GM23338 (cell line): ENCODE data around the gene UGT1A4. TPM values are rescaled to one million over a fixed set of nuclear protein-coding genes. Genes with fewer than 3 reads are reported as not detected.

Experiments used
- ATAC-seq: fragments of 200-7000 bp; cut with Tn5 transposase; 3 replicates; pipeline ENCODE4 v1.9.1; 2020
- DNase-seq: peaks from one replicate; pipeline ENCODE4 v3.0.0-alpha.2; 2015; ENCODE audit warnings: low spot score
- H2AFZ ChIP-seq: fragments of 200-600 bp; sonication (generic); 2 replicates; pipeline ENCODE4 v1.8.0; 2016; ENCODE audit warnings: antibody characterized with exemption, mild to moderate bottlenecking, moderate library complexity
- H3F3A ChIP-seq: fragments of 200-600 bp; sonication (generic); replicated peaks from 2 replicates; pipeline ENCODE4 v1.8.0; 2017; ENCODE audit warnings: antibody characterized with exemption, mixed run types, low read depth
- H3K27ac ChIP-seq: fragments of 200-600 bp; sonication (generic); 2 replicates; pipeline ENCODE4 v1.6.1; 2016; ENCODE audit warnings: low read depth
- H3K27me3 ChIP-seq: fragments of 200-600 bp; sonication (generic); 2 replicates; pipeline ENCODE4 v1.8.0; 2016; ENCODE audit warnings: mild to moderate bottlenecking, mixed run types, moderate library complexity; ENCODE audit not compliant: insufficient read depth
- H3K36me3 ChIP-seq: fragments of 200-600 bp; sonication (generic); 2 replicates; pipeline ENCODE4 v1.8.0; 2016; ENCODE audit warnings: mild to moderate bottlenecking; ENCODE audit not compliant: insufficient read depth
- H3K4me1 ChIP-seq: fragments of 200-600 bp; sonication (generic); 2 replicates; pipeline ENCODE4 v1.8.0; 2016; ENCODE audit warnings: mild to moderate bottlenecking, moderate library complexity; ENCODE audit not compliant: insufficient read depth
- H3K4me2 ChIP-seq: fragments of 200-600 bp; sonication (generic); 2 replicates; pipeline ENCODE4 v1.7.1; 2017; ENCODE audit warnings: mixed run types
- H3K4me3 ChIP-seq: fragments of 200-600 bp; sonication (generic); 2 replicates; pipeline ENCODE4 v1.6.1; 2016; ENCODE audit warnings: mixed run types
- H3K79me2 ChIP-seq: fragments of 200-600 bp; sonication (generic); replicated peaks from 2 replicates; pipeline ENCODE4 v1.8.0; 2017; ENCODE audit warnings: mild to moderate bottlenecking; ENCODE audit not compliant: insufficient read depth
- H3K9me2 ChIP-seq: fragments of 200-600 bp; sonication (generic); 2 replicates; pipeline ENCODE4 v1.8.0; 2017; ENCODE audit not compliant: insufficient read depth
- H4K20me1 ChIP-seq: fragments of 200-600 bp; sonication (generic); replicated peaks from 2 replicates; pipeline ENCODE4 v1.8.0; 2017; ENCODE audit warnings: mild to moderate bottlenecking; ENCODE audit not compliant: insufficient read depth
- H3K27ac Mint-ChIP-seq: 2 replicates; pipeline ENCODE4 v1.8.0; 2020; ENCODE audit warnings: inconsistent platforms, mild to moderate bottlenecking, moderate library complexity, mixed read lengths
- H3K27me3 Mint-ChIP-seq: 3 replicates; pipeline ENCODE4 v1.8.0; 2022; ENCODE audit warnings: low read depth, mild to moderate bottlenecking, moderate library complexity, mixed read lengths, inconsistent platforms; ENCODE audit not compliant: insufficient read depth, poor library complexity
- H3K36me3 Mint-ChIP-seq: 3 replicates; pipeline ENCODE4 v1.8.0; 2021; ENCODE audit warnings: low read depth, mild to moderate bottlenecking, inconsistent platforms, moderate library complexity, mixed read lengths
- H3K4me1 Mint-ChIP-seq: 3 replicates; pipeline ENCODE4 v1.8.0; 2020; ENCODE audit warnings: mild to moderate bottlenecking, inconsistent platforms, mixed read lengths
- H3K4me3 Mint-ChIP-seq: 3 replicates; pipeline ENCODE4 v1.8.0; 2021; ENCODE audit warnings: moderate library complexity, mild to moderate bottlenecking, inconsistent platforms, mixed read lengths
- H3K9me3 Mint-ChIP-seq: 3 replicates; pipeline ENCODE4 v1.8.0; 2020; ENCODE audit warnings: moderate library complexity, mild to moderate bottlenecking, inconsistent platforms, mixed read lengths
- CREB1 ChIP-seq: fragments of 250-450 bp; sonication (Bioruptor Pico); IDR thresholded peaks from 2 replicates; pipeline ENCODE4 v1.5.0; 2020; ENCODE audit warnings: low read depth, mild to moderate bottlenecking, moderate library complexity
- EZH2 ChIP-seq: fragments of 200-600 bp; sonication (generic); IDR thresholded peaks from one replicate; pipeline ENCODE4 v1.8.0; 2017; ENCODE audit warnings: antibody characterized with exemption, mild to moderate bottlenecking, low read depth; ENCODE audit not compliant: unreplicated experiment
- EZH2phosphoT487 ChIP-seq: fragments of 200-600 bp; sonication (generic); IDR thresholded peaks from one replicate; pipeline ENCODE4 v1.8.1; 2018; ENCODE audit warnings: antibody characterized with exemption; ENCODE audit not compliant: unreplicated experiment
- POLR2AphosphoS5 ChIP-seq: IDR thresholded peaks from 2 replicates; pipeline ENCODE4 v1.6.1; 2016; ENCODE audit warnings: antibody characterized with exemption, low read depth
- STAT1 ChIP-seq: IDR thresholded peaks from one replicate; pipeline ENCODE4 v1.6.1; 2016; ENCODE audit warnings: antibody characterized with exemption; ENCODE audit not compliant: unreplicated experiment
- ZNF331 ChIP-seq: fragments of 250-450 bp; sonication (Bioruptor Pico); IDR thresholded peaks from 2 replicates; pipeline ENCODE4 v1.5.0; 2020; ENCODE audit warnings: low read depth, mild to moderate bottlenecking, moderate library complexity
- polyA plus RNA-seq: library from polyadenylated mRNA; unstranded; fragments of >200 nt; fragmentation: Nextera tagmentation; extraction: Ambion mirVana; gene quantifications from 2 replicates; pipeline ENCODE4 v1.2.1, GENCODE V29; 2016
- total RNA-seq: library from RNA; depleted of rRNA; stranded (reverse); fragments of >200 nt; shearing (Covaris generic); gene quantifications from 2 replicates; pipeline ENCODE4 v1.2.3, GENCODE V29; 2014
- TF ChIP-seq, protein P1 (sequence below): fragments of 250-450 bp; sonication (Bioruptor Pico); IDR thresholded peaks from 2 replicates; pipeline ENCODE4 v1.5.0; 2020; ENCODE audit warnings: mild to moderate bottlenecking, moderate library complexity
- TF ChIP-seq, protein P2 (sequence below), 2 experiments: fragments of 200-600 bp in 1 of 2; sonication (generic) in 1 of 2; conservative IDR thresholded peaks; 2 replicates each; pipeline versions ENCODE4 v1.5.1 to v1.6.1; 2016 to 2017; ENCODE audit warnings: antibody characterized with exemption in 2 of 2, low read depth in 2 of 2, mild to moderate bottlenecking in 2 of 2, moderate library complexity in 1 of 2

UGT1A4 gene
- total and polyA plus RNA-seq, 2 experiments from 2014 or later: not detected

DNA sequence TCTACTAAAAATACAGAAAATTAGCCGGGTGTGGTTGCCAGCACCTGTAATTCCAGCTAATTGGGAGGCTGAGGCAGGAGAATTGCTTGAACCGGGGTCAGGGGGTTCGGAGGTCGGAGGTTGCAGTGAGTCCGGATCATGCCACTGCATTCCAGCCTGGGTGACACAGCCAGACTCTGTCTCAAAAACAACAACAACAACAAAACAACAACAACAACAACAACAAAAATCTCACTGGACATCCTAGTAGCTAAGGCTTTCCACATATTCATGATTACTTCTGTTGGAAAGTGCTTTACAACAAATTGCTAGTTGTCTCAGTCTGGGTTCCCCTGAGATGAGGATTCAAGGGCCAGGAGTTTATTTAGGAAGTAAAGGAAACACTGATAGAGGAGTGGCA, 55.3 kb downstream of the UGT1A4 start:
- Histone ChIP-seq H3K4me3 (no peak overlapping the region), H3F3A (no peaks in the 10 kb centered on the region), H3K4me1 (no peaks in the 10 kb centered on the region), H3K79me2 (no peaks in the 10 kb centered on the region), H2AFZ (no peak overlapping the region), H3K27me3 (no peaks in the 10 kb centered on the region), H3K27ac (no peak overlapping the region), H3K4me2 (no peak overlapping the region), H3K36me3 (no peaks in the 10 kb centered on the region), H3K9me2 (0 out of 2 replicates have a peak, but pooled peaks cover 3% of the 10 kb centered on the region), H4K20me1 (no peaks in the 10 kb centered on the region)
- peaks cover 4% of the 10 kb centered on the region; the same call in 2 of the 3 replicates for H3K36me3 Mint-ChIP-seq
- H3K4me1 Mint-ChIP-seq: no peaks in the 10 kb centered on the region
- peaks cover 26% of the 10 kb centered on the region for H3K9me3 Mint-ChIP-seq
- H3K27ac Mint-ChIP-seq: no peak overlapping the region
- no peak for DNase-seq
- no peak for ATAC-seq
- H3K4me3 Mint-ChIP-seq: no peak overlapping the region
- TF ChIP-seq, protein P1, sequence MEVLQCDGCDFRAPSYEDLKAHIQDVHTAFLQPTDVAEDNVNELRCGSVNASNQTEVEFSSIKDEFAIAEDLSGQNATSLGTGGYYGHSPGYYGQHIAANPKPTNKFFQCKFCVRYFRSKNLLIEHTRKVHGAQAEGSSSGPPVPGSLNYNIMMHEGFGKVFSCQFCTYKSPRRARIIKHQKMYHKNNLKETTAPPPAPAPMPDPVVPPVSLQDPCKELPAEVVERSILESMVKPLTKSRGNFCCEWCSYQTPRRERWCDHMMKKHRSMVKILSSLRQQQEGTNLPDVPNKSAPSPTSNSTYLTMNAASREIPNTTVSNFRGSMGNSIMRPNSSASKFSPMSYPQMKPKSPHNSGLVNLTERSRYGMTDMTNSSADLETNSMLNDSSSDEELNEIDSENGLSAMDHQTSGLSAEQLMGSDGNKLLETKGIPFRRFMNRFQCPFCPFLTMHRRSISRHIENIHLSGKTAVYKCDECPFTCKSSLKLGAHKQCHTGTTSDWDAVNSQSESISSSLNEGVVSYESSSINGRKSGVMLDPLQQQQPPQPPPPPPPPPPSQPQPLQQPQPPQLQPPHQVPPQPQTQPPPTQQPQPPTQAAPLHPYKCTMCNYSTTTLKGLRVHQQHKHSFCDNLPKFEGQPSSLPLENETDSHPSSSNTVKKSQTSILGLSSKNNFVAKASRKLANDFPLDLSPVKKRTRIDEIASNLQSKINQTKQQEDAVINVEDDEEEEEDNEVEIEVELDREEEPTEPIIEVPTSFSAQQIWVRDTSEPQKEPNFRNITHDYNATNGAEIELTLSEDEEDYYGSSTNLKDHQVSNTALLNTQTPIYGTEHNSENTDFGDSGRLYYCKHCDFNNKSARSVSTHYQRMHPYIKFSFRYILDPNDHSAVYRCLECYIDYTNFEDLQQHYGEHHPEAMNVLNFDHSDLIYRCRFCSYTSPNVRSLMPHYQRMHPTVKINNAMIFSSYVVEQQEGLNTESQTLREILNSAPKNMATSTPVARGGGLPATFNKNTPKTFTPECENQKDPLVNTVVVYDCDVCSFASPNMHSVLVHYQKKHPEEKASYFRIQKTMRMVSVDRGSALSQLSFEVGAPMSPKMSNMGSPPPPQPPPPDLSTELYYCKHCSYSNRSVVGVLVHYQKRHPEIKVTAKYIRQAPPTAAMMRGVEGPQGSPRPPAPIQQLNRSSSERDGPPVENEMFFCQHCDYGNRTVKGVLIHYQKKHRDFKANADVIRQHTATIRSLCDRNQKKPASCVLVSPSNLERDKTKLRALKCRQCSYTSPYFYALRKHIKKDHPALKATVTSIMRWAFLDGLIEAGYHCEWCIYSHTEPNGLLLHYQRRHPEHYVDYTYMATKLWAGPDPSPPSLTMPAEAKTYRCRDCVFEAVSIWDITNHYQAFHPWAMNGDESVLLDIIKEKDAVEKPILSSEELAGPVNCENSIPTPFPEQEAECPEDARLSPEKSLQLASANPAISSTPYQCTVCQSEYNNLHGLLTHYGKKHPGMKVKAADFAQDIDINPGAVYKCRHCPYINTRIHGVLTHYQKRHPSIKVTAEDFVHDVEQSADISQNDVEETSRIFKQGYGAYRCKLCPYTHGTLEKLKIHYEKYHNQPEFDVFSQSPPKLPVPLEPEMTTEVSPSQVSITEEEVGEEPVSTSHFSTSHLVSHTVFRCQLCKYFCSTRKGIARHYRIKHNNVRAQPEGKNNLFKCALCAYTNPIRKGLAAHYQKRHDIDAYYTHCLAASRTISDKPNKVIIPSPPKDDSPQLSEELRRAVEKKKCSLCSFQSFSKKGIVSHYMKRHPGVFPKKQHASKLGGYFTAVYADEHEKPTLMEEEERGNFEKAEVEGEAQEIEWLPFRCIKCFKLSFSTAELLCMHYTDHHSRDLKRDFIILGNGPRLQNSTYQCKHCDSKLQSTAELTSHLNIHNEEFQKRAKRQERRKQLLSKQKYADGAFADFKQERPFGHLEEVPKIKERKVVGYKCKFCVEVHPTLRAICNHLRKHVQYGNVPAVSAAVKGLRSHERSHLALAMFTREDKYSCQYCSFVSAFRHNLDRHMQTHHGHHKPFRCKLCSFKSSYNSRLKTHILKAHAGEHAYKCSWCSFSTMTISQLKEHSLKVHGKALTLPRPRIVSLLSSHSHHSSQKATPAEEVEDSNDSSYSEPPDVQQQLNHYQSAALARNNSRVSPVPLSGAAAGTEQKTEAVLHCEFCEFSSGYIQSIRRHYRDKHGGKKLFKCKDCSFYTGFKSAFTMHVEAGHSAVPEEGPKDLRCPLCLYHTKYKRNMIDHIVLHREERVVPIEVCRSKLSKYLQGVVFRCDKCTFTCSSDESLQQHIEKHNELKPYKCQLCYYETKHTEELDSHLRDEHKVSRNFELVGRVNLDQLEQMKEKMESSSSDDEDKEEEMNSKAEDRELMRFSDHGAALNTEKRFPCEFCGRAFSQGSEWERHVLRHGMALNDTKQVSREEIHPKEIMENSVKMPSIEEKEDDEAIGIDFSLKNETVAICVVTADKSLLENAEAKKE: no peak
- no peaks in the 10 kb centered on the region for H3K27me3 Mint-ChIP-seq

DNA sequence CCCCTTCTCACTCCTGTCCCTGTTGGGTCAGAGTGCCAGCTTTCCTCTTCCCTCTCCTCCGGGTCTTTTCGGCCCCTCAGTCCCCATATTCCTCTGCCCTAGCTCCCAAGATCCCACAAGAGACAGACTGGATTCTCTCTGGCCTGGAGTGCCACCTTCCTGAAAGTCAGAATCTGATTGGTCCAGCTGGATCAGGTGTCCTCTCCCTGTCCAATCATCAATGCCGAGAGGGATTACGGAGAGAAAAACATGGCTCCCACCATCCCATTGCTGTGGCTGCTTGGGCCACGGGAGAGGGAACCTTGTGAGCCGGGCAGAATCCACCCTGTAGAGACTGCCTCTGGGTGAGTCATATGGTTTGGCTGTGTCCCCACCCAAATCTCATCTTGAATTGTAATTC, 56.9 kb downstream of the UGT1A4 start:
- no peak overlapping the region for H3K27ac Mint-ChIP-seq
- DNase-seq: no peak
- no peak for TF ChIP-seq EZH2phosphoT487
- TF ChIP-seq POLR2AphosphoS5: no peak
- TF ChIP-seq STAT1: no peak
- no peak for TF ChIP-seq EZH2
- TF ChIP-seq ZNF331 (CRISPR knock-in tag): no peak
- TF ChIP-seq, protein P2, sequence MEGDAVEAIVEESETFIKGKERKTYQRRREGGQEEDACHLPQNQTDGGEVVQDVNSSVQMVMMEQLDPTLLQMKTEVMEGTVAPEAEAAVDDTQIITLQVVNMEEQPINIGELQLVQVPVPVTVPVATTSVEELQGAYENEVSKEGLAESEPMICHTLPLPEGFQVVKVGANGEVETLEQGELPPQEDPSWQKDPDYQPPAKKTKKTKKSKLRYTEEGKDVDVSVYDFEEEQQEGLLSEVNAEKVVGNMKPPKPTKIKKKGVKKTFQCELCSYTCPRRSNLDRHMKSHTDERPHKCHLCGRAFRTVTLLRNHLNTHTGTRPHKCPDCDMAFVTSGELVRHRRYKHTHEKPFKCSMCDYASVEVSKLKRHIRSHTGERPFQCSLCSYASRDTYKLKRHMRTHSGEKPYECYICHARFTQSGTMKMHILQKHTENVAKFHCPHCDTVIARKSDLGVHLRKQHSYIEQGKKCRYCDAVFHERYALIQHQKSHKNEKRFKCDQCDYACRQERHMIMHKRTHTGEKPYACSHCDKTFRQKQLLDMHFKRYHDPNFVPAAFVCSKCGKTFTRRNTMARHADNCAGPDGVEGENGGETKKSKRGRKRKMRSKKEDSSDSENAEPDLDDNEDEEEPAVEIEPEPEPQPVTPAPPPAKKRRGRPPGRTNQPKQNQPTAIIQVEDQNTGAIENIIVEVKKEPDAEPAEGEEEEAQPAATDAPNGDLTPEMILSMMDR (conservative IDR thresholded peaks at IDR 0.05; ENCODE audit: low read depth in 2 of 2): no peak
- TF ChIP-seq CREB1: no peak

More for the DNA sequence above, 56.9 kb downstream of the UGT1A4 start:
- Histone ChIP-seq H3F3A (no peaks in the 10 kb centered on the region), H4K20me1 (no peaks in the 10 kb centered on the region), H3K4me1 (no peaks in the 10 kb centered on the region), H3K4me2 (no peak overlapping the region), H3K27me3 (no peaks in the 10 kb centered on the region), H2AFZ (no peak overlapping the region), H3K9me2 (0 out of 2 replicates have a peak, but pooled peaks cover 4% of the 10 kb centered on the region), H3K79me2 (no peaks in the 10 kb centered on the region), H3K27ac (no peak overlapping the region), H3K4me3 (no peak overlapping the region), H3K36me3 (no peaks in the 10 kb centered on the region)
- no peak for ATAC-seq
- Mint-ChIP-seq H3K36me3 (peaks cover 4% of the 10 kb centered on the region; the same call in 2 of the 3 replicates), H3K27me3 (no peaks in the 10 kb centered on the region), H3K4me1 (no peaks in the 10 kb centered on the region), H3K9me3 (peaks cover 26% of the 10 kb centered on the region), H3K4me3 (no peak overlapping the region)
